Stimulated activated CD8-positive, alpha-beta memory T cell treated with anti-CD3 and anti-CD28 coated beads, Interleukin-2, amount 100 ng/mL, for 1 hour (primary cell): ENCODE measurements around the gene PRKAG2.
A peak's percentile ranks its signal among the peaks of the same experiment; 100 is the strongest.
"Not testable (repeated sequence)": the region's sequence is repeated elsewhere in the genome, so short reads cannot be mapped to it uniquely, and the experiment has no call there.

Source experiments
- DNase-seq, 2 donors: peaks; one replicate each; pipeline ENCODE4 v3.0.0-alpha.2; 2020; ENCODE audit warnings: low read depth in 2 of 2

PRKAG2 gene

GRCh38 chr7:151801291-151801690, 75.6 kb downstream of the PRKAG2 start:
- DNase-seq: no peak

DNA sequence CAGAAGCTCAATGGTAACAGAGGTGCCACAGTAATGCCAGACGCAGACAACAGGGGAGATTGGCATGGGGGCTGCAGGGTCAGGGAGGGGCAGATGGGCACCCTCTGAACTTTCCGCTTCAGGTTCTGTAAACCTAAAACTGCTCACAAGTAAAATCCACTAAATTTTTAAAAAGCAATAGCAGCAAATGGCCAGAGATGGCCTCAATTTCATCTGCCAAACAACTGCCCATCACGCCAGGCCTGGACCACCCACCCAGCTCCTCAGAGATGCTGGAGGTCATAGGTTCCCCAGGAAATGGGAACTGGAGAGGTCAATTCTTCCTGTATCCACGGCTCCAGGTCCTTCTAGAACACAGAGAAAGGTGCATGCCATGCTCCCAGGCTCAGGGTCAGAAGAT, 76.1 kb downstream of the PRKAG2 start:
- DNase-seq: no peak

DNA sequence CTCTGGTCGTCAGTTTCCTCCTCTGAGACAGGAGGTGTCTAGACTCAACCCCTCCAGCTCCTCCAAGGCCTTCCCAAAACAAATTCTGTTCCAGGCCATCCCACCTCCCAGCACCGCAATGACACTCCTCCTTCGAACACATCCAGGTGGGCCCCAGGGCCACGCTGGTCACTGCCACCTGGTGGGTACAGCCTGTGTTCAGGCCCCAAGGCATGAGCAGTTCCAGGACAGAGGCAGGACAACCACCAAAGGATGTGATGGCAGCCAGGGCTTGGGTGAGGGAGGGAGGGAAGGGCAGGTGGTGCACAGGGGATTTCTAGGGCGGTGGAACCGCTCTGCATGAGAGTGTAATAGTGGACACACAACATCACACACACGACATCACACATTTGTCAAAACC, 76.5 kb downstream of the PRKAG2 start:
- DNase-seq: no peak

DNA sequence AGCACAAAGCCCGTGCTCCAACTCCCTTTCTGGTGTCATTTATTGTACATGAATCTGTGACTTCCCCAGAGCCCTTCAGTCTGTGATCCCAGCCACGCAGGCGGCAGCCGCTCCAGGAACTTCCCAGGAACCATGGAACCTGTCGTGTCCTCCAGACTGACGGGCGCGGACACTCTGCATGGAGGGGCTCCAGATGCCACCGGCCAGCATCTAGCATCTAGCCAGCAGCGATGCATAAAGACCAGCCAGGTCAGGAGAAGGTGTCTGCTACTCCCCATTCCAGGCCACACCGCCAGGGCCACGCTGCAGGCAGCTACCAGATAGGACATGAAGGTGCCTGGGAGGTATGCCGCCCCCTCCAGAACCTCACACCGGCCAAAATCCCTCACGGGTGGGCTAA, 77.4 kb downstream of the PRKAG2 start:
- no peak for DNase-seq

DNA sequence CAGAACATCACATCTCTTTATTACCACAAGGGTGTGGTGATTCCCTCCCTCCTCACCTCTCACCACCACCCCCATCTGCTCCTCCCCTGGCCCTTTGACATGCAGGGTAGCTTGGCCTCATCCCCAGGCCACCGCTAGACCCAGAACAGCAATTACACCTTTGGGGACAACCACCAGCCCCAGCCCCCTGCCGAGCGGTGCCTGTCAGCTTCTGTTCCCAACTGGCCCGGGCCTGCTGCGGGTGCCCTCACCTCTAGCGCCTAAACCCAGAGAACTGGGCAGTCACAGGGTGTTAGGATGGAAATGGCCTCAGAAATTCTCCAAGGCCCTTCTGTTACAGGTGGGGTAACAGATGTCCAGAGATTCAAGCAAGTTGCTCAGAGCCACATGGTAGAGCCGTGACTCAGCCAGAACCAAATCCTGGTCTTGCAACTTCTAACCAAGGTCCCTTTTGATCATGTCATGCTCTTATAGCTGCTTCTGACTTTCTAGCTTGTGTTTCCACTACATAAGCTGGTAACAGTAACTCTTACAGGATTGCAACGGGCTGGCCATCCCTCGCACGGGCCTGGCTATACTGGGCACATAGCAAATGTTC, 78.0 kb downstream of the PRKAG2 start:
- no peak for DNase-seq

DNA sequence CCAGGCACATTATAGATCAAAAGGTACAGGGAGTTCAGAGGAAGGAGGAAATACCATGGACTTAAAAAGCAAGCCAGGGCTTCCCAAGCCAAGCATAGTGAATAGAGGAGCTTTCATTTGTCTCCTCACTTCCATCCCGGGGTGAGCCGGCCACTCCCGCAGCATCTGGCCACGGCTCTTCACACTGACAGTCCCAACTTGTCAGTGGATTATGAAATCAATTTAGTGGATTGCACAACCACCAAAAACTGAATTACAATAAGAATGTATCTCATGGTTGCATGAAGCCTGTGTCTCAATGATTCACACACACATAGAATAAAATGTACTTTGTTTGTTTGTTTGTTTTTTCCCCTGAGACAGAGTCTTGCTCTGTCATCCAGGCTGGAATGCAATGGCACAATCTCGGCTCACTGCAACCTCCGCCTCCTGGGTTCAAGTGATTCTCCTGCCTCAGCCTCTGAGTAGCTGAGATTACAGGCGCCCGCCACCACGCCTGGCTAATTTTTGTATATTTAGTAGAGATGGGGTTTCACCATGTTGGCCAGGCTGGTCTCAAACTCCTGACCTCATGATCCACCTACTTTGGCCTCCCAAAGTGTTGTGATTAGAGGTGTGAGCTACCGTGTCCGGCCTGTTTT, 79.1 kb downstream of the PRKAG2 start:
- DNase-seq: not testable (repeated sequence)

DNA sequence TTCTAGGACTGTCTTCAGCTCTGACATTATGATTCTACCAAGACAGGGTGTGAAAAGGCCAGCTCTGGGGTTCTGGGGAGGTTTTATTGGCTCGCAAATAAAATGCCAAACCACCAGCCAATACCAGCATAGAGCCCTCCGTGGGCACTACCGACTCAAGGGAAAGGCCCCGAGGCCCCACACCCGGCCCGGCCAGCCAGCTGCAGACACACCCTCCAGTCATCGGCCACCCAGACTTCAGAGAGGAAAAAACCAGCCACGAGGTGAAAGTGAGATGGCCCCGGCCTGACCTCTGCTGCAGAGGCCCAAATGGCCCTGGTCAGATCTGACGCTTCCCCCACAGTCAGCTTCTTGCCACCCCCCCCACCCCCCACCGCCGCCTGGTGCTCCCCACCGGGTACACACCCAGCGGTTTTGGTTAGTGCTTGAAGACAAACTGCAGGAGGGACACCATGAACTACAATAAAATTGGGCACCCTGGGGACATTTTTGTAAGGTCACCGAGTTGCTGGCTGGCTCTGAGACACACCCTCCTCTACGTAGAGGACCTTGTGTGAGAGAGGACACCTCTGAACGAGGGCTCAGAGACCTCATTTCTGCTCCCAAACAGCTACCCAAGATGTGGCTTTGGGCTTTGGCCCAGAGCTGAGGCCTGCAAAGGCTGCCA, 79.9 kb downstream of the PRKAG2 start:
- no peak for DNase-seq

DNA sequence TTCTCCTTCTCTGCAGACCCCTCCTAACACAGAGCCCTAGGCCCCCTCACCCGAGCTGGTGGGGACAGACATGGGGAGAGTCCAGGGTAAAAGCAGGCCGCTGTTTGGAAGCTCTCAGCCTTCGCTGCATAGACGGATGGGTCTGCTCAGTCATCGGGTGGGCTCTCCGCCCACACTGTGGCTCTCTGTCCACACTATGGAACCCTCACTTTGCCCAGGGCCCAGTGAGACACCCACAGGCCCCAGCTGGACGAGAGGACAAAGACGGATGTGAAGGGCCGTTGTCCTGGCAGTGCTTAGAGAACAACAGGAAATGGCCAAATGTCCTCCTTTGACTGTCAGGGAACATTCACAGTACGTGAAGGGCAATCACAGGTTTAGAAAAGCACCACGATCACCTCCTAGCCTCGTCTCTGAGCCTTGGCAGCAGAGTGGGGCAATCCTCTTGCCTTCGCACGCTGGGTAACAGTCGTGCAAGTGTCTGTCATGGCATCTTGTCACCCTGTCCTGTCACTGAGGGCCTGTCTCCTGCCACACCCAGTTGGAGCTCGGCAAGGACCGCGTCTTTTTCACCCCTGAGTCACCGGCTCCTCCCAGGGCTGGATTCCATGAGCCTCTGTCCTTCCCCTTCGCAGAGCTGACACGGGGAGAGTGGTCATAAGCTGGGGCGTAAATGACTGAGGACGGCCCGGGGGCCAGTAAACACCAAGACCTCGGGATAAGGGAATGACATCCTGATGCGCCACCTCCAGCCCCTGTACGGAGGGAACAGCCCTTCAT, 80.6 kb downstream of the PRKAG2 start:
- no peak for DNase-seq

- DNase-seq: peak in 1 of 2 donors; percentile 22
These were observed 81.6 kb downstream of the PRKAG2 start for GRCh38 chr7:151795168-151795811.

GRCh38 chr7:151794508-151795167, 82.3 kb downstream of the PRKAG2 start:
- DNase-seq: no peak

DNA sequence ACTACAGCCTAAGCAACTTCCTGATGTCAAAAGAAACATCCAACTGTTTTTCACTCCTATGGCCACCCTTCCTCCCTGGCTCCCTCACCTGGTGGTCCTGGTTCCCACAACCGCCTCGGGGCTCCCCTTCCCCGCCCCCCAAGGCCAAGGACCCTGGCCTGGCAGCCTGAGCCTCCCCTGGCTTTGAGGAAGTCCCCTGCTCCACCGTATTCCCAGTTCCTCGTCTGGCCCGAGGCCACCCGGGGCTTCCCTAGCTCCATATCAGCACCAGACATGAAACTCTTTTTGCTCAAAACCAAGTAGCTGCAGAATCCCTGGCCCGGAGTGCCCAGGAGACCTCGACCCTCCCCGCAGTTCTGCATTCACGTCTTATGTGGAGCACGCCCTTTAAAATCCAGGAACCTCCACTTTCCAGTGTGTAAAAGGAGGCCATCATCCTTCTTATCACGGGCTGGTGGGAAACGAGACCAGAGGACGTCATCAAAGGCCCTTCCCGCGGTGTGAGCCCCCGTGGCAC, 82.9 kb downstream of the PRKAG2 start:
- no peak for DNase-seq

GRCh38 chr7:151793531-151793951, 83.4 kb downstream of the PRKAG2 start:
- no peak for DNase-seq

DNA sequence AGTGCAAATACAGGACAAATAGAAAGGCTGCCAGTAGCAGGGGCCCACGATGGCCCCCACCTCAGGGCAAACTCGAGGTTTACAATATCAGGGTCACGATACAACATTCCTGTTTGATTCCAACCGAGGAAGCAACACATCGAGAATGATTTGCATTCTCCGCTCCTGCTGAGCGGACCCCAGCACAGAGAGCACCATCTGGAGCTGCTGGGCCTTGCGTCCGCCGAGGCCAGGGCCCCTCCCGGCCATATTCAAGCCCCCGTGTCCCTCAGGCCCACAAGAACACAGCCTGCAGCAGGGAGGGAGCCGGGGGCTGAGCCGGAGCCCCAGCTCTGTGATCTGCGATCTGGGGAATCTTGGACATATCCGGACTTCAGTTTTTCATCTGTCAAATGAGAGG, 84.3 kb downstream of the PRKAG2 start:
- no peak for DNase-seq

DNA sequence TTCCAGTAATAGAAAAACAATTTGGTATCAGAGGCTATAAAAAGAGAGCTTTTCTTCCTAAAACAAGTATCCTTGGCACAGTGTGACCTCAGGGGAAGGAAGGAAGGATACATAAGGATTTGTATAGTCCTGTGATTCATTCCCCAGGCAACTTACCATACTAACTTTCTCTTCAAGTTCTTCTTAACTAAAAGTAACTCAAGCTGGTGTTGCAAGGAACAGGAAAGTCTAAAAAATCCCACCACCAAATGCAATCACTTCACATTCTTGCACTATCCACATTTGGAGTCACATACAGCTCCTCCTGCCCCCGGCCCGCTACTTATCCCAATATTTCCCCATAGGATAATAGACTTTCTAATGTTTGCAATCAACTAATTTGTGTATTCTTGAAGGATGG, 84.8 kb downstream of the PRKAG2 start:
- DNase-seq: no peak

DNA sequence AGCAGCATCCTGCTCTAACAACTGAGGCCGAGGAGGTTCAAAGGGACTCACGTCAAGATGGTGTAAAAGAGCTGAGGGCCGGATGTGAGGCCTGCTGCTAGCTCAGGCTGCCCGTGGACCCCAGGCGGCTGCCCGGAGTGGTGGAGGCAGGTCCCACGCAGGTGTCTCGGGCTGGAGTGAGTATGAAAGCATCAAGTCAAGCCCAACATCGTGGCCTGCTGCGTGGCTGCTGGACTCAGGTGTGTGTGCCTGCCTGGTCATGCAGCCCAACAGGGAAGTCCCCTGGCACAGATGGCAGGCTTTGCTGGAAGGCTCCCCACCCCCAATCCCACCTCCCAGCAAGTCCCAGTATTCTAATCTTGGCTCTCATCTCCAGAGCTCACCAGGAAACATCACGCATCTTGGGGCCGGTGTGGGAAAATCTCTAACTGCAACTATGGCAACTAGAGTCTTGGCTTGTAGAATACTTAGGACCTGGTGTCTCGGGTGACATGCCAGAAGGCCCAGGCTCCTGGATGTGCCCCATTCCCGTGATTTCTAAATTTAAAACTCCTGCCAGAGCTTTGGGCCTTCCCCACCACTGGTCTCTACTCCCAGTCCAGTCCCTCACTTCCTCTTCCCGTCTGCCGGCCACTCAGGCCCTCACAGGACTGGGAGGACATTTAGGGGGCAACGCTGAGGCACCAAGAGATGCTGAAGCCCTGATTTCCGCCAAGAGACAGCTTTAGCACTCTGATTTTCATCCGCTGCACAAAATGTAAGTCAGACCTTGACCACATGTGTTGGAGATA, 85.9 kb downstream of the PRKAG2 start:
- no peak for DNase-seq

DNA sequence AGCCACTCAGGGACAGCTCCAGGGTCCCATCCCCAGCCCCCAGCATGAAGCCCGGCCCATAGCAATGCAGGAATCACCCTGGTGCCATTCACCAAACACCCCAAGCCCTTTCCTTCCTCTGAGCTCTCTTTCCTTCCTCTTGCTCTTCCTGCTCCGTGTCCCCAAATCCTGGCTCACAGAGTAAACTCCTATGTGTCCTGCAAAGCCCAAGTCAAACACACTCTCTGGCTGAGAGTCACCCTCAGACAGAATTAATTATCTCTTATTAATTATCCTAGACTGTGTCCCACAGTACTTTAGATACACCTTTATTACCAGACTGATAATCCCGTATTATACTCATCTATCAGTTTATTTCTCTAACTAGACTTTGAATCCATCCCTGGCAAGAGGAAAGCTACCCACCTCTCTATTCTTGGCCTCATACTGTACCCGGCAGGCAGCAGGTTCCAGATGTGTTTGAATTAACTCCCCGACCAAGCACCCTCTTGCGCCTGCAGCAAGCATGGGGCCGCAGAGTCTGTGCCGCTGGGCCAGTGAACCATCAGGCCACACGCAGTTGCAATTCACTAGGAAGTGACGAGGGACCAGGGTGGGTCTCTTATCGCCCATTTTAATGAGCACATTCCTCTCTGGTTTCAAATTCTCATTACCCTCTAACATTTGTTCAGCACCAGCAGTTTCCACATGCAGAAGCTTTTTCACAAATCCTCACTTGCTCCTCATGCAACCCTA, 86.7 kb downstream of the PRKAG2 start:
- DNase-seq: no peak

- DNase-seq: no peak
These were observed 87.5 kb downstream of the PRKAG2 start for GRCh38 chr7:151789380-151789947.

GRCh38 chr7:151787348-151787747, 89.6 kb downstream of the PRKAG2 start:
- no peak for DNase-seq

- no peak for DNase-seq
These were observed 90.0 kb downstream of the PRKAG2 start for GRCh38 chr7:151786936-151787335.
